DLD1 (cell line): ENCODE data around the gene SYNGR1.
"Not testable (repeated sequence)": the region's sequence is repeated elsewhere in the genome, so short reads cannot be mapped to it uniquely, and the experiment has no call there.

Experiments
- in situ Hi-C: cut with HindIII; loops from 2 replicates; pipeline ENCODE4 v1.10.0; 2017; ENCODE audit warnings: low sequenced_read_pairs

The SYNGR1 gene

GRCh38 chr22:39316440-39317083 is 33.2 kb upstream of the SYNGR1 start:
- in situ Hi-C loops: no loop called here

DNA sequence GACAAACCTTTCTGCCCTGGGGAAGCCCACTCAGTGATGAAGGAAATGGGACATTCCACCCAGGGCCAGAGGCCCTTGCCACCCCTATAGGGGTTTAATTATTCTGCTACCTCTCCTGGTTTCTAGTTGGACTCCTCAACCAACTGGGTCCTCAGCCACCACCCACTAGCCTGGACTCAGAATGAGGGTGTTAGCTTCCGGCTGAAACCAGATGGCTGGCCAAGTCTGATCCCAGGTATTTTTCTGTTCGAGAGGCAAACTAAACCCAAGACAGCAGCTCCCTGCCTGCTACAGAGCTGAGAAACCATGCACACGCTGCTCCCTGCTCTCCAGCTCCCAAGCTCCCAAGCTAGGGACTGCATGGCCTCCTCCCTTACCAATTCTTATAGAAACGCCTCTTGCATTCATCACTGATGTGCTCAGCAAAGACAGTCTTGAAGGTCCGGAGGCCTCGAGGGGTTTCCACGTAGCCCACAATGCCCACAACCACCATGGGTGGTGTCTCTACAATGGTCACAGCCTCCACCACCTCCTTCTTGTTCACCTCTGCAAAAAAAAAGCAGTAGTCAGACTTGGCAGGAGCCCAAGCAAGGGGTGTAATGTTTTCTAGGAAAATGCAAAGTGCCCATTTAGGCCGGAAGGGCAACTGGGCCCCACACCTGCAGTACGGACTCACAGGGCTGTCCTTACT is 32.6 kb upstream of the SYNGR1 start:
- in situ Hi-C loops: no loop called here

DNA sequence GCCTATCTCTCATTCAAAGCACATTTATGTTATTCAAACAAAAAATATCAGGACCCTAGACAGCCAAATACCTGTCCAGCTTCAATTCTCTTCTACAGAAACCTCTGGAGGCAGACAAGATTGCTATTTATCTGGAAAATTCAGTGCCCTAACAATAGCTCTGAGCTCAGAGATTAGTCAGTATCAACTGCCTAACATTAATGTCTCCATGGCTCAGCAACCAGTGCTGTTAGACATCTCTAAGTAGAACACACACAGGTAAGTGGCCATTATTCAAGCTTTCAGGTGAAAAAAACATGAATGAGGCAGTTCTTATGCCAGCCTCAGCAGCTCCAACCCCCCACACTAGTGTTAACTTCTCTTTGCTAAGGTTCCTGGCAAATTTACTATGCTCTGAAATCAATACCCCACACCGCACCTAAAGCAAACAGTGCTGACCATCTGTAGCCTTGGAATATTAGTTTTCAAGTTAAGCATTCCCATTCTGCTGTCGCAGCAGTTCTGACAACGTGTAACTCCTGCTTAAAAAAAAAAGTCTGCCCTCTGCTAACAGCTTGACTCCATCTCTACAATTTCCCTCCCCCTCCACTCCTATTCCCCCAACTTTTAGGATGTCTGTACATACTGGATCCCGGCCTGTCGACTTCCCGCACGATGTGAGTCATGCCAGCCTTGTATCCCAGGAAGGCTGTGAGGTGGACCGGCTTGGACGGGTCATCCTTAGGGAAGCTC is 31.9 kb upstream of the SYNGR1 start:
- in situ Hi-C loops: no loop called here

DNA sequence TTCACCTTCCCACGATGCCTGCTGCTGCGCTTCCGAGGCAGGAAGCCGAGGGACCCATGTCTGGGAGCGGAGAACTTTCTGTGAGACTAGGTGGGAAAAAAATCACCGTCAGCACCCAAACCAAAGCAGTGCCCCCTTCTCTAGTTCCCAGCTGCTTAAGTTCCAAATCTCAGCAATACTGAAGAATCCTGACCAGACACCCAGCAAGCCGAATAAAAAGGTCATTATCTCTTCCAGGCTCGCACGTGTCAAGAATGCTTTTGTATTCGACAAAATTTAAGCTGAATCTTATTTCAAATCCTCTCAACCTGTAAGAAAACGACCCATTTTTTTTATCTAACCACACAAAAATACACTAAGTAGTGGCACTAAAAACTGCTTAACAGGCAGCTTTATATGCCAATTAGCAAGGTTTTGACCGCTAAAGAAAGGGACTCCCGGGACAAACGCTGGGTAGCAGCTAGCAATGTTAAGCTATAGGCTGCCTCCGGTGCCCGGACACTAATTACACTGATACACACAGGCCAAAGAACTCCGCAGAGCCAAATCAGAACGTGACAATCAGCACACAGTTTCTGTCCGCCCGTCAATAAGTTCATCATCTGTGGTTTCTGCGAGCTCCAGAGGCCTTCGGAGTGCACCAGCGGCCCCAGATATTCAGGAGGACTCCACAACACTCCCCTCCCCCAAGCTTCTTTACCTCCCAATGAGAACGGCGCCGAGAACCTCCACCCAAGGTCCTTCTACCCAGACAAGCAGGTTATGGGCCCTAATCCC is 31.1 kb upstream of the SYNGR1 start:
- in situ Hi-C loops: no loop called here

DNA sequence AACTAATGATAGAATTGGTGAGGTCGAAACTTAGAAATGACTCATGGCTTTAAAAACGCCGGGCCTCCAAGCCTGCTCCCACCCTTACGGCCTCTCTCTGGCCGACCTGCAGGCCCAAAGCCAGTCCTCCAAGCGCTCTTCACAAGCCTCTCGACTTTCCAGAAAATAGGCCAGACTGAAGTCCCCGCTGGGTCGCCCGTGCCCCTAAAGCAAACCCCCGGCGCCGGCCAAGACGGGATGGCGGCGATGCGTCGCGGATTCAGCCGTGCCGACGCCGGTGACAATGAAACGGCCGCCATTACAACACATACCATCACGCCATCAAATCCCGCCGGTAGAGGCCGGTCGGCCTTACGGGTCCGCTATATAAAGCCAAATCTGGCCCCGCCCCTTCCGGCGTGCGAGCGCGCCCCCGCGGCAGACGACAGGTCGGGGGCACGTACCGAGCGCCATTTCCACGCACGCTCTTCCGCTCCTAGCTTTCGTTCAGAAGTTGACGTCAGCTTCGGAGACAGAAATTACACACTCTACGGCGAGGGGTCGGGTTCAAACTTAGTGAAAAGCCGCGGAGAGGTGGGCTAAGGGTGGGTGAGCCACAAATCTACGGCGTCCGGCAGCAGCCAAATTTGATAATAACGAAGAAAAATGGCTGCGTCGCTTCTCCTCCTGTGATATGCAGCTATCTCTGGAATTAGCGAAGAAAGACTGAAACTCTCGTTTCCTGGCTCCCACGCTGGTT is 30.3 kb upstream of the SYNGR1 start, which contains the start of gene RPL3:
RPL3 (minus strand) TSS at position 340 of the 739 bp plus-strand sequence; CDS start at position 314, 26 bp downstream.
- in situ Hi-C loops: no loop called here

DNA sequence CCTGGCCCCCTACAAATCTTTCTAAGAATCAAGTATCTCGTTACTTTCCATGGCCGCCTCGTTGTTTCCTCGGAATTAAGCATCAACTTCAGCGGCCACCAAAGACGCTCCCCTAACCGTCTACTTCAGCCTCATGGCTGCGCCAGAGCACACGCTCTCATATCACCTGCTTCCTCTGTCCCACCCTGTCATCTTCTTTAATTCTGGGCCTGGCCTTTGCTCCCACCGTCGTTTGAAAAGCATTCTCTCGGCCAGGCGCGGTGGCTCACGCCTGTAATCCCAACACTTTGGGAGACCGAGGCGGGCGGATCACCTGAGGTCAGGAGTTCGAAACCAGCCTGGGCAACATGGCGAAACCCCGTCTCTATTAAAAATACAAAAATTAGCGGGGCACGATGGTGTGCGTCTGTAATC is 29.2 kb upstream of the SYNGR1 start:
- in situ Hi-C loops: not testable (repeated sequence)

DNA sequence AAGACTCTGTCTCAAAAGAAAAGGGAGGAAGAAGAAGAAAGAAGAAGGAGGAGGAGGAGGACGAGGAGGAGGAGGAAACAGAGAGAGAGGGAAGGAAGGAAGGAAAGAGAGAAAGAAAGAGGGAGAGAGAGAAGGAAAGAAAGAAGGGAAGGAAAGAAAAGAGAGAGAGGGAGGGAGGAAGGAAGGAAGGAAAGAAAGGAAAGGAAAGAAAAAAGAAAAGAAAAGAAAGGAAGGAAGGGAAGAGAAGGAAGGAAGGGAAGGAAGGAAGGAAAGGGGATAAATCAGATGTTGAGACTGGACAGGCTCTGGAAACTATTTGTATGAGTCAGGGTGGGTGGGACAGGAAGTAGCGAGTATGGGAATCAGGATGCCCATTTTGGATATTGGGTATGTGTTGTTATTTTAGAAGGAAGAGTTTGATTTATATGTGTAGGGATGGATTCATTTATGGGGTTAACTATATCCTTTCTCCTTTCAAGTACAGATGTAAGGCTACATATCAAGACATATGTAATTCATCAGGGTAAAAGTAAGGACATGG is 24.3 kb upstream of the SYNGR1 start:
- in situ Hi-C loops: no loop called here

- in situ Hi-C loops: no loop called here
These were observed 21.6 kb upstream of the SYNGR1 start for GRCh38 chr22:39327995-39328754.

DNA sequence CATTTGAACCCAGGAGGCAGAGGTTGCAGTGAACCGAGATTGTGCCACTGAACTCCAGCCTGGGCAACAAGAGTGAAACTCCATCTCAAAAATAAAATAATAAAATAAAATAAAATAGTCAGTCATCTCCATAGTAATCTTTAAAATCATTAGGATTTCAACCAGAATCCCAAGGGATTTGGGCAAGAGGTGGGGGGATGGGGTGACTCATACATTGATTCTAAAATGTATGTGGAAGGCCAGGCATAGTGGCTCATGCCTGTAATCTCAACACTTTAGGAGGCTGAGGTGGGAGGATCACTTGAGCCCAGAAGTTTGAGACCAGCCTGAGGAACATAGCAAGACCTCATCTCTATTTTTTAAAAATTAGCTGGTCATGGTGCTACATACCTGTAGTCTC is 19.2 kb upstream of the SYNGR1 start:
- in situ Hi-C loops: not testable (repeated sequence)

- in situ Hi-C loops: no loop called here
These were observed 17.2 kb upstream of the SYNGR1 start for GRCh38 chr22:39332441-39333064.

- in situ Hi-C loops: no loop called here
These were observed 13.4 kb upstream of the SYNGR1 start for GRCh38 chr22:39336411-39336810.

DNA sequence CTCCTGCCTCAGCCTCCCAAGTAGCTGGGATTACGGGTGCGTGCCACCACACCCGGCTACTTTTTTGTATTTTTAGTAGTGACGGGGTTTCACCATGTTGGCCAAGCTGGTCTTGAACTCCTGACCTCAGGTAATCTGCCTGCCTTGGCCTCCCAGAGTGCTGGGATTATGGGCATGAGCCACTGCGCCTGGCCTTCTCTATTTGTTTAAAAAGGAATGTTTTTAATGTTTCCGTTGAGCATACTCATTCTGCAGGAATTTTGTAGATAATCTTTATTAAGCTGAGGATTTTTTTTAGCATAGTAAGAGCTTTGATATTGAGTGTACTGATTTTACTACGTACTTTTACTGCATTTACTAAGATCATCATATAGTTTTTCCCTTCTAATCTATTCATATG is 10.0 kb upstream of the SYNGR1 start:
- in situ Hi-C loops: not testable (repeated sequence)

- in situ Hi-C loops: no loop called here
These were observed 8.6 kb upstream of the SYNGR1 start for GRCh38 chr22:39341179-39341578.

DNA sequence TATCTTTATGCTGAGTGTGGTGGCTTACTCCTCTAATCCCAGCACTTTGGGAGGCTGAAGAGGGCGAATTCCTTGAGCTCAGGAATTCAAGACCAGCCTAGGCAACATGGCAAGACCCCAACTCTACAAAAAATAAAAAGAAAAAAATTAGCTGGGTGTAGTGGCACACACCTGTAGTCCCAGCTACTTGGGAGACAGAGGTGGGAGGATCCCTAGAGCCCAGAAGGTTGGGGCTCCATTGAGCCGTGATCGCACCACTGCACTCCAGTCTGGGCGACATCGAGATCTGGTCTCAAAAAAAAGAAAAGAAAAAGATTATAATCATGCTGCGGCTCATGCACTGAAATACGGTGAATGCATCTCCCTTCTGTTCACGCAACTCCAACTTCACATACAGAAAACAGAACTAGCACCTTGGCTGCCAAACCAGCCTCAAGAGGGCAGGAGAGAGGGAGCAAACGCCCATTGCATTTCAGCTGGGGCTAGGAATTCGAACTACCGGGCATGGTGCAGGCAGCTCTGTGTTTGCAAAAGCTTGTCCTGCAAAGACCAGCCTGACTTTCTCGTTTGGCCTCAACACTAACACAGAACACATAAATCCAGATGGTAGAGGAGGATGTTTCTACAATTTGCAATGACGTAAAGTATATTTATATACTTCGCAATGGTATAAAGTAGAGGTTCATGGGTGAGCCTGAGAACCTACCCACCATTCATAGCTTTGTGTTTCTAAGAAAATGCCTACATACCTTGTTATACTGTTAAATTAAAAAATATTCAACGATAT is 6.3 kb upstream of the SYNGR1 start:
- in situ Hi-C loops: no loop called here

DNA sequence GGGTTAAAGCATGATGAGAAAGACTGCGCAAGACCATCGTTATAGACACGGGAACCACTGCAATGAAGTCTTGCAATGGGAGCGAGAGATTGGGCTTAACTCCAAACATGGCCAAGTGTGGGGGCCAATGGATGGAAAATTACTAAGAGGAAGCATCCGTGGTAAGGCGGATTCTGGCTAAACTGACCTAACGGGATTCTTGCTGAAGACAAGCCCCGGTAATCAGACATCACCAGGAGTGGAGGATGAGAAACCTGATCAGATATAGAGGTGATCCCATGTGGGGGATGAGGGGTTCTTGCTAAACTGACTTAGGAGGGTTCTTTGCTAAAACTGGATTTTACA is 5.8 kb upstream of the SYNGR1 start:
- in situ Hi-C loops: no loop called here

DNA sequence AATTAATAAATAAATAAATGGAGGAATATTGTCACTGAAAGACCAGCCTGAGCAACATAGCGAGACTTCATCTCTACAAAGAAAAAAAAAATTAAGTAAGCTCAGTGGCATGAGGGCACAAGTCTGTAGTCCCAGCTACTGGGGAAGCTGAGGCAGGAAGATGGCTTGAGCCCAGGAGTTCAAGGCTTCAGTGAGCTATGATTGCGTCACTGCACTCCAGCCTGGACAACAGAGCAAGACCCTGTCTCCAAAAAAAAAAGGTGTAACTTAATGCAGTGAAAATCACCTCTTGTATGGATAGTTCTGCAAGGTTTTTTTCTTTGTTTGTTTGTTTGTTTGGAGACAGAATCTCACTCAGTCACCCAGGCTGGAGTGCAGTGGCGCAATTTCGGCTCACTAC is 4.6 kb upstream of the SYNGR1 start:
- in situ Hi-C loops: no loop called here

GRCh38 chr22:39348909-39349505 is 784 bp upstream of the SYNGR1 start:
- in situ Hi-C loops: no loop called here

DNA sequence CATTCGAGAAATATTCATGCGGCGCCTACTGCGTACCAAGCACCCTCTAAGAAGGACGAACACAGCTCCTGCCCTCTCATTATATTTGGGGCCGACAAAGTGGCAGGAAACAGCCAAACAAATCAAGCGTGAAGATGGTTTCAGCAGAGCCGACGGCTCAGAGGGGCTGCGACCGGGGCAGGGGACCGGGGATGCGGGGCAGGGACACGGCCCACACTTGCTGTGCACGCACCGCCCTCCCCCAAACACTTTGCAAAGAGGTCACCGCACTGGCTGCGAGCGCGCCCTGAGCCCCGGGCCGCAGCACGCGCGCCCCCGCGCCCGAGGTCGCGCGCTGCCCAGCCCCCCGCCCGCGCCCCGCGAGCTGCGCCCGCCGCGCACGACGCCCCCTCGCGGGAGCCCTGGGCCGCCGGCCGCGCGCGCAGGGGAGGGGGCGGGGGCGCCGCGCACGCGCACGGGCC is 255 bp upstream of the SYNGR1 start:
- in situ Hi-C loops: no loop called here
